Lower leg skin (tissue), 4 donors: ENCODE measurements around the gene ZFAND6. TPM values are rescaled to one million over a fixed set of nuclear protein-coding genes. Genes with fewer than 3 reads are reported as not detected.

Experiments used
- DNase-seq, 2 donors: peaks; one replicate each; pipeline ENCODE4 v3.0.0-alpha.2; 2019; ENCODE audit warnings: low spot score in 2 of 2
- H3K4me3 ChIP-seq: fragments of 200-600 bp; sonication (generic); 2 replicates; pipeline ENCODE4 v1.5.1; 2017; ENCODE audit warnings: mild to moderate bottlenecking, low read depth; ENCODE audit not compliant: poor library complexity, severe bottlenecking
- POLR2A ChIP-seq, 2 donors: fragments of 450-650 bp; IDR thresholded peaks; one replicate each; pipeline ENCODE4 v1.6.1; 2016 to 2017; ENCODE audit warnings: antibody characterized with exemption in 2 of 2, mild to moderate bottlenecking in 1 of 2, moderate library complexity in 1 of 2
- WGBS, 2 donors: methylation state at CpG; one replicate each; pipeline ENCODE4 v1.1.5; 2018; 5-methylcytosine and 5-hydroxymethylcytosine counted together
- intact Hi-C: fragments of 100-400 bp; cut with DNase I; formaldehyde crosslinking; loops from one replicate; pipeline ENCODE4 v1.15.0; 2023; ENCODE audit warnings: low total_unique reads
- total RNA-seq, 4 donors: library from RNA; depleted of rRNA; stranded (reverse); fragments of >200 nt; gene quantifications; one replicate each; pipeline ENCODE4 v1.1.0, GENCODE V29; 2016
- TF ChIP-seq, protein P1 (sequence below), 3 donors: fragments of 450-650 bp; IDR thresholded peaks; one replicate each; pipeline ENCODE4 v1.5.1; 2016; ENCODE audit warnings: antibody characterized with exemption in 3 of 3, mild to moderate bottlenecking in 3 of 3, moderate library complexity in 2 of 3

Gene ZFAND6
- total RNA-seq, 4 donors from 2014 or later, result 95.6 to 139 (median 107) TPM

DNA sequence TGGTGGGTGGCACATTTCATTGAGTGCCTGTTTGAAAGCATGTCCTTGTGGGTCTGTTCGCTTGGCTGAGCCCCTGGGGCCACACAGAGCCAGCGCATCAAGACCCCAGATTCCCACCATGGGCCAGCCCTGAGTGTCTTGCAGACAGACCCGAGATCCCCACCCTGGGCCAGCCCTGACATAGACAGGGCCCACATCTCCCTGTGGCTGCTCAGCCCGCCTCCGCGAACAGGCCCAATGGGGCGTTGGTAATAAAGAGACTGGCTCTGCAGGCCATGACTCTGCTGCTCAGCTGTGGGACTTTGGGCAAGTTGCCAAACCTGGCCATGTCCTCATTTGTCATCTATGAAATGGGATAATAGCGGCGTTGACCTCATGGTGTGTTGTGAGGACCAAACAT is 116.0 kb downstream of the ZFAND6 start:
- H3K4me3 ChIP-seq, result no peak overlapping the region
- intact Hi-C loops, result no loop called here
- 91 to 99% methylated on average over 8 to 9 of the region's 9 CpGs for WGBS, 2 donors
- TF ChIP-seq, protein P1, sequence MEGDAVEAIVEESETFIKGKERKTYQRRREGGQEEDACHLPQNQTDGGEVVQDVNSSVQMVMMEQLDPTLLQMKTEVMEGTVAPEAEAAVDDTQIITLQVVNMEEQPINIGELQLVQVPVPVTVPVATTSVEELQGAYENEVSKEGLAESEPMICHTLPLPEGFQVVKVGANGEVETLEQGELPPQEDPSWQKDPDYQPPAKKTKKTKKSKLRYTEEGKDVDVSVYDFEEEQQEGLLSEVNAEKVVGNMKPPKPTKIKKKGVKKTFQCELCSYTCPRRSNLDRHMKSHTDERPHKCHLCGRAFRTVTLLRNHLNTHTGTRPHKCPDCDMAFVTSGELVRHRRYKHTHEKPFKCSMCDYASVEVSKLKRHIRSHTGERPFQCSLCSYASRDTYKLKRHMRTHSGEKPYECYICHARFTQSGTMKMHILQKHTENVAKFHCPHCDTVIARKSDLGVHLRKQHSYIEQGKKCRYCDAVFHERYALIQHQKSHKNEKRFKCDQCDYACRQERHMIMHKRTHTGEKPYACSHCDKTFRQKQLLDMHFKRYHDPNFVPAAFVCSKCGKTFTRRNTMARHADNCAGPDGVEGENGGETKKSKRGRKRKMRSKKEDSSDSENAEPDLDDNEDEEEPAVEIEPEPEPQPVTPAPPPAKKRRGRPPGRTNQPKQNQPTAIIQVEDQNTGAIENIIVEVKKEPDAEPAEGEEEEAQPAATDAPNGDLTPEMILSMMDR (IDR thresholded peaks at IDR 0.05), result no peak
- TF ChIP-seq POLR2A (IDR thresholded peaks at IDR 0.05), result no peak
- no peak for DNase-seq

DNA sequence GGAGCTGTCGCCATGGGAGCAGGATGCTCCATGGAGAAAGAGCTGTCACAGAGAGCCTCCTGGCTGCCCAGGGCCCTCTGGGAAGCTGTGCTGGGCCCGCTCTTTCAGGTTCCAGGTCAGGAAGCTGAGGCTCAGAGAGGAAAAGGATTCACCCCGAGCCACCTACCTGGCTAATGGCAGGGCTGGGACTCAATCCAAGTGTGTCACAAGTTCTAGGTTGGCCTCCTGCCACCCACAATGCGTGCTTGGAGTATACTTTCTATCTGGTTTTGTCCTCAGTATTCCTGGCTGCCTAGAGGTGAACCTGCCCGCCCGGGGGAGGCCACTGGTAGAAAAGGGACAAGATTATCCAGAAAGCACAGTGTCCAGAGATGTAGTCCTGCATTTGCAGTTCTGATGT is 117.0 kb downstream of the ZFAND6 start:
- 59 to 67% methylated on average over 6 of the region's 6 CpGs for WGBS, 2 donors
- H3K4me3 ChIP-seq, result no peak overlapping the region
- intact Hi-C loops, result no loop called here
- TF ChIP-seq, protein P1 (IDR thresholded peaks at IDR 0.05), result no peak
- TF ChIP-seq POLR2A (IDR thresholded peaks at IDR 0.05), result no peak
- no peak for DNase-seq

DNA sequence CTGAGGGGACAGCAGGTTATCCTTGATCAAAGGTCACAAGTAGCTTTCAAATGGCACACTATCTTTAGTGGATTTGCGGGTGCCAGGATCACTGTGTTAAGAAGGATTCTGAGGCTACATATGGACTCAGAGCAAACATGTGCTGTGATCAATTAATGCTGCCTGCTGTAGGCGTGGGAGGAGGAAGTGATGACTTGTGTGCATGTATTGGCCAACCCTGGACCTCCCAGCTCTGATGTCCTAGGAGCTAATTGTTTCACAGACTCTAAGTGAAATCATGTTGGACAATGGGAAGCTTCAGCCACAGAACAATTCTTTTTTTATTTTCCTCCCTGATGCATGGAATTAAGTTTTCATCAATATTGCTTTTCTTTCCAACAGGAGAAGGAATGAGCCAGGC is 117.7 kb downstream of the ZFAND6 start:
- H3K4me3 ChIP-seq, result no peak overlapping the region
- no peak for DNase-seq
- intact Hi-C loops, result no loop called here
- 88 to 90% methylated on average over 2 of the region's 2 CpGs for WGBS, 2 donors
- TF ChIP-seq POLR2A (IDR thresholded peaks at IDR 0.05), result no peak
- TF ChIP-seq, protein P1 (IDR thresholded peaks at IDR 0.05), result no peak

DNA sequence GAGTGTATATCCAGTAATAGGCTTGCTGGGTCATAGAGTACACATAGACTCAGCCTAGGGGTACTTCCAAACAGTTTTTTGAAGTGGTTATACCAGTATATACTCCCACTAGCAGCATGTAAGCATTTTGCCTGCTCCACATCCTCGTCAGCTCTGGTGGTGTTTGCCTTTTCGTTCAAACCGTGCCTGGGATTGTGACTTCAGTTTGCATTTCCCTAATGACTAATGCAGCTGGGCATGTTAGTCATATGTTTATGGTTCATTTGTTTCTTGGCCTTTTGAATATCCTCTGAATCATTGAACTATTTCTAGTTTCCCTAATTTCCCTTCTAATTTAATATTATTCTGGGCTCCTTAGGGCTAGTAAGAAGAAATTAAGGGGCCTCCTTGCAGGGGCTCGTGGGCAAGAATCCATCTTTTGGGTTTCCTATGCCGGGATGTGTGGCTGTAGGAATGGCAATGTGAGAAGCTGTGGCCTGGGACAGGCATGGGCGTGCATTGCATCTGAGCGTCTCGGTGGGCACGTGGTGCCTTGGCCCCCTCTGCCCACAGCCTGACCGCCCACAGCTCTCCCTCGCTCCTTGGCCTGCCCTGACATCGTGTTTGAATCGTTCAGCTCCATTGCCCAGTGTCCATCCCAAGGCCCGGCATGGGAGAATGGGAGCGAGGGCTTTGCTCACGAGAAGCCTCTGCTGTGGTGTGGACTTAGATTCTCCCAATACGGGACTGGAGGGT is 119.7 kb downstream of the ZFAND6 start:
- intact Hi-C loops, result no loop called here
- no peak for DNase-seq
- no peak overlapping the region for H3K4me3 ChIP-seq
- no peak for TF ChIP-seq POLR2A (IDR thresholded peaks at IDR 0.05)
- WGBS, 2 donors, result 84 to 85% methylated on average over 17 of the region's 17 CpGs

DNA sequence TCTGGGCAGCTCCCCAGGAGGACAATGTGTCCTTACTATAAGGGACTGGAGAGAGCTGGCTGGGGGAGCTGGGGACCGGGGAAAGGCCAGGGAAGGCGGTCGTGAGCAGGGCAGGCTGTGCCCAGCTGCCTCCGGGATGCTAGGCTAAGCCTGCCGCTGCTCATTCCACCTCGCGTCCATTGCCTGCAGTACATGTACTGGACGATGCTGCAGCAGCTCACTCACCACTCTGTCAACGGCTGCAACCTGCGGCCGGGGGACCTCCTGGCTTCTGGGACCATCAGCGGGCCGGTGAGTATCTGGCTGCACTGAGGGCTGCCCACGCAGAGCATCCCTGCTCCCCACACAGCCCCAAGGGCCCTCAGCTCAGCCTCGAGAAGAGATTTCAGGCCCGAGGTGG is 120.5 kb downstream of the ZFAND6 start:
- TF ChIP-seq, protein P1 (IDR thresholded peaks at IDR 0.05), result no peak
- TF ChIP-seq POLR2A (IDR thresholded peaks at IDR 0.05), result no peak
- no peak overlapping the region for H3K4me3 ChIP-seq
- 86 to 91% methylated on average over 16 of the region's 16 CpGs for WGBS, 2 donors
- intact Hi-C loops, result no loop called here
- no peak for DNase-seq

DNA sequence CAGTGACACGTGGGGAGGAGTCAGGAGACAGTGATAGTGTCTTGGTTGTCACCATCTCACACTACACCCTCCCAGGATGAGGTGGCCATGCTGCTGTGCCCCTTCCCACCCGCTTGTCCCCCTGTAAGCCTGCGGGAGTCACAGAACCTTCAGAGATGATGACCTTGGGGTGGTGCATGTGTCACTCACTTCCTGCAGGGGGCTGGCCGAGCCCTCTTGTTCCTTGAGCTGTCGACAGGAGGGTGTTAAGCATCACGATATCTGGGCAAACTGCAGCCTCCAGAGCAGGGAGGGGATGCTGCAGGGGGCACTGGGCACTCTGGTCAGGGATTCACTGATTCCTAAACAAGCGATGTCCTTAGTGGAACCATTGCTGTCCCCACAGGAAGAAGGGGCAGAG is 121.0 kb downstream of the ZFAND6 start:
- 92 to 93% methylated on average over 6 to 7 of the region's 7 CpGs for WGBS, 2 donors
- intact Hi-C loops, result no loop called here
- no peak overlapping the region for H3K4me3 ChIP-seq
- DNase-seq, result no peak
- TF ChIP-seq, protein P1 (IDR thresholded peaks at IDR 0.05), result no peak
- no peak for TF ChIP-seq POLR2A (IDR thresholded peaks at IDR 0.05)
